Ramos (cell line): Measurements from ENCODE around the gene RSKR.
"Not testable (repeated sequence)": the region's sequence is repeated elsewhere in the genome, so short reads cannot be mapped to it uniquely, and the experiment has no call there.

ENCODE experiments used
- in situ Hi-C: fragments of 300-500 bp; cut with MboI; formaldehyde crosslinking; loops from one replicate; pipeline ENCODE4 v1.14.3; 2022; ENCODE audit warnings: low sequenced_read_pairs; ENCODE audit not compliant: unreplicated experiment

Gene RSKR

GRCh38 chr17:28580959-28581358 is 33.0 kb downstream of the RSKR start:
- in situ Hi-C loops: no loop called here

- in situ Hi-C loops: no loop called here
Observed at GRCh38 chr17:28579526-28579925, 34.5 kb downstream of the RSKR start.

- in situ Hi-C loops: no loop called here
Observed at GRCh38 chr17:28578246-28579195, 35.5 kb downstream of the RSKR start.

GRCh38 chr17:28577466-28577824 is 36.5 kb downstream of the RSKR start:
- in situ Hi-C loops: no loop called here

GRCh38 chr17:28576758-28577465 is 37.1 kb downstream of the RSKR start, which contains the start of gene ALDOC:
TSS of gene ALDOC (minus strand) at chr17:28576895. CDS start at chr17:28575532, 1,363 bp downstream.
- in situ Hi-C loops: no loop called here

GRCh38 chr17:28576016-28576415 is 38.0 kb downstream of the RSKR start:
- in situ Hi-C loops: not testable (repeated sequence)

- in situ Hi-C loops: no loop called here
Observed at GRCh38 chr17:28575126-28575795, 38.7 kb downstream of the RSKR start.

- in situ Hi-C loops: no loop called here
Observed at GRCh38 chr17:28574526-28574925, 39.5 kb downstream of the RSKR start.

- in situ Hi-C loops: no loop called here
Observed at GRCh38 chr17:28573966-28574480, 40.0 kb downstream of the RSKR start.

- in situ Hi-C loops: no loop called here
Observed at GRCh38 chr17:28573521-28573920, 40.5 kb downstream of the RSKR start.

- in situ Hi-C loops: no loop called here
Observed at GRCh38 chr17:28573040-28573380, 41.0 kb downstream of the RSKR start.

- in situ Hi-C loops: no loop called here
Observed at GRCh38 chr17:28572259-28573039, 41.5 kb downstream of the RSKR start.

GRCh38 chr17:28571361-28572122 is 42.4 kb downstream of the RSKR start, which contains the start of gene PIGS:
TSS of gene PIGS (minus strand) at chr17:28571524. CDS start at chr17:28571496, 28 bp downstream.
- in situ Hi-C loops: no loop called here

- in situ Hi-C loops: no loop called here
Observed at GRCh38 chr17:28570716-28571360, 43.1 kb downstream of the RSKR start.

GRCh38 chr17:28569446-28569845 is 44.5 kb downstream of the RSKR start:
- in situ Hi-C loops: no loop called here

GRCh38 chr17:28567604-28568003 is 46.4 kb downstream of the RSKR start:
- in situ Hi-C loops: no loop called here

- in situ Hi-C loops: no loop called here
Observed at GRCh38 chr17:28563475-28563874, 50.5 kb downstream of the RSKR start.
